Measurements from ENCODE around the gene KLHL7. TPM values are rescaled to one million over a fixed set of nuclear protein-coding genes. Genes with fewer than 3 reads are reported as not detected.

KLHL7 gene
- polyA plus RNA-seq, 1 donor (not counting 4 experiments of a cell fraction or from before 2014, with no cell fraction given), result 43.1 TPM

- no peaks in the 10 kb centered on the region for H3K9me1 ChIP-seq (ENCODE audit: control insufficient read depth, extremely low read depth, insufficient read depth, low read length)
- no peaks in the 10 kb centered on the region for H3K27me3 ChIP-seq (ENCODE audit: control insufficient read depth, extremely low read depth, insufficient read depth, low read length)
- DNase-seq (ENCODE audit: low read depth, low spot score), result no peak
- no peaks in the 10 kb centered on the region for H4K20me1 ChIP-seq (ENCODE audit: control insufficient read depth, extremely low read depth, insufficient read depth, low read length)
- no peak overlapping the region for H3K27ac ChIP-seq (ENCODE audit: control insufficient read depth, insufficient read depth, low read length)
- no peak overlapping the region for H2AFZ ChIP-seq (ENCODE audit: control insufficient read depth, low read length)
- no peak overlapping the region for H3K4me2 ChIP-seq (ENCODE audit: control insufficient read depth, extremely low read depth, insufficient read depth, low read depth, low read length)
- peaks cover 8% of the 10 kb centered on the region in 2 experiments for H3K36me3 ChIP-seq (ENCODE audit: control insufficient read depth in 2 of 2, extremely low read depth in 1 of 2, insufficient read depth in 2 of 2, low read length in 2 of 2)
- no peaks in the 10 kb centered on the region for H3K79me2 ChIP-seq (ENCODE audit: control insufficient read depth, insufficient read depth, low read length)
- TF ChIP-seq EZH2 (IDR thresholded peaks at IDR 0.05; ENCODE audit: low read length), result no peak
- TF ChIP-seq CTCF (optimal IDR thresholded peaks at IDR 0.05 in 1 of 3, IDR thresholded peaks at IDR 0.05 in 1 of 3, conservative IDR thresholded peaks at IDR 0.05 in 1 of 3; ENCODE audit: extremely low read depth in 1 of 3, insufficient read depth in 2 of 3, low read length in 3 of 3), result no peak
- no peak overlapping the region for H3K9ac ChIP-seq (ENCODE audit: control insufficient read depth, extremely low read depth, insufficient read depth, low read length)
- H3K4me1 ChIP-seq (ENCODE audit: control insufficient read depth, extremely low read depth, insufficient read depth, low read length), result peaks cover 16% of the 10 kb centered on the region
- no peak overlapping the region for H3K4me3 ChIP-seq (ENCODE audit: control insufficient read depth in 2 of 3, extremely low read depth in 1 of 3, insufficient read depth in 2 of 3, low read depth in 1 of 3, low read length in 3 of 3)
- FAIRE-seq, result no peak
- no peaks in the 10 kb centered on the region for H3K9me3 ChIP-seq (ENCODE audit: control insufficient read depth, low read depth, low read length)
- dilution Hi-C loops (cut with MboI; ENCODE audit: extremely low pct_ligation_motif_present, low sequenced_read_pairs), result no loop called here
Observed at GRCh38 chr7:23204241-23204640, 98.7 kb downstream of the KLHL7 start.

GRCh38 chr7:23205577-23205908 lies 100.0 kb downstream of the KLHL7 start:
- H3K27ac ChIP-seq (ENCODE audit: control insufficient read depth, insufficient read depth, low read length), result no peak overlapping the region
- H3K36me3 ChIP-seq (ENCODE audit: control insufficient read depth in 2 of 2, extremely low read depth in 1 of 2, insufficient read depth in 2 of 2, low read length in 2 of 2), result peaks cover 0 to under 1% of the 10 kb centered on the region in 2 experiments
- FAIRE-seq, result no peak
- TF ChIP-seq CTCF (optimal IDR thresholded peaks at IDR 0.05 in 1 of 3, IDR thresholded peaks at IDR 0.05 in 1 of 3, conservative IDR thresholded peaks at IDR 0.05 in 1 of 3; ENCODE audit: extremely low read depth in 1 of 3, insufficient read depth in 2 of 3, low read length in 3 of 3), result no peak
- TF ChIP-seq EZH2 (IDR thresholded peaks at IDR 0.05; ENCODE audit: low read length), result no peak
- dilution Hi-C loops (cut with MboI; ENCODE audit: extremely low pct_ligation_motif_present, low sequenced_read_pairs), result no loop called here
- H3K27me3 ChIP-seq (ENCODE audit: control insufficient read depth, extremely low read depth, insufficient read depth, low read length), result no peaks in the 10 kb centered on the region
- no peaks in the 10 kb centered on the region for H3K9me3 ChIP-seq (ENCODE audit: control insufficient read depth, low read depth, low read length)
- H2AFZ ChIP-seq (ENCODE audit: control insufficient read depth, low read length), result peak overlapping the region; percentile 82
- H3K79me2 ChIP-seq (ENCODE audit: control insufficient read depth, insufficient read depth, low read length), result no peaks in the 10 kb centered on the region
- H3K9me1 ChIP-seq (ENCODE audit: control insufficient read depth, extremely low read depth, insufficient read depth, low read length), result no peaks in the 10 kb centered on the region
- H3K4me3 ChIP-seq (ENCODE audit: control insufficient read depth in 2 of 3, extremely low read depth in 1 of 3, insufficient read depth in 2 of 3, low read depth in 1 of 3, low read length in 3 of 3), result peak overlapping the region in 1 of 3 experiments; percentile 34
- H3K4me2 ChIP-seq (ENCODE audit: control insufficient read depth, extremely low read depth, insufficient read depth, low read depth, low read length), result peak overlapping the region; percentile 58
- no peak overlapping the region for H3K9ac ChIP-seq (ENCODE audit: control insufficient read depth, extremely low read depth, insufficient read depth, low read length)
- no peaks in the 10 kb centered on the region for H4K20me1 ChIP-seq (ENCODE audit: control insufficient read depth, extremely low read depth, insufficient read depth, low read length)
- peaks cover 16% of the 10 kb centered on the region for H3K4me1 ChIP-seq (ENCODE audit: control insufficient read depth, extremely low read depth, insufficient read depth, low read length)
- DNase-seq (ENCODE audit: low read depth, low spot score), result no peak
